HG03196 (cell line): ENCODE measurements around the gene COX4I2.

ENCODE experiments used
- ATAC-seq: cut with Tn5 transposase; IDR thresholded peaks from one replicate; pipeline ENCODE4 v1.9.1; 2021; ENCODE audit not compliant: unreplicated experiment

The COX4I2 gene

DNA sequence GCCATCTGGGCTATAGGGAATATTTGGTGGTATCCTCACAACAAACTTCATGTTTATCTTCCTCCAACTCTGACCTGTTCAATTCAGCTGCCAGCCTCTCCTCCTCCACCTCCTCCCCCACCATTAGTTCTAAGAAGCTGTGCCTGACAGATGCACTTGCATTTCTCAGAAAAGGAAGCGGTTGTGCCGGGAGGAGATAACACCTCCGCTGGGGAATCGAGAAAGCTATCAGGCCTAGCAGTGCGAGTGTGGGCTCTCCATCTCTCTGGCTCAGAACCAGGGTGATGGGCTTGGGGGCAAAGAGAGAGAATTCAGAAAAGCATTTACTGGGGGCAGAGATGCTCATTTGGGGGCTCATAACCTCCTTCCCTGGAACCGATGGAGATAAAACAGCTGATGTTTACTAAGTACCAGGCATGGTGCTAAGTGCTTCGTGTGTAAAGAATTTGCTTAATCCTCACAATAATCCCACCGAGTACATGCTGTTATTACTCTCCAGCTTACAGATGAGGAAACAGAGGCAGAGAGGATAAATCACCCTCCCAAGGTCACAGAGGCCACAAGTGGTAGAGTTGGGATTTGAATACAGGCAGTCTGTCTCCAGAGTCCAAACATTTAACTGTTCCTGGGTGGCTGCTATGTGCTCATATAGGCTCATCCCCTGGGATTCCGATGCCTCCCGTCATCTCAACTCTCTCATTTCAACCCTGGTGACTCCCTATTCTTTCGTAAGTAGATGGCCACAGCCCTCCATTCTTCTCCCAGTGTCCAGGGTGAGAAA lies 38.3 kb downstream of the COX4I2 start:
- ATAC-seq = peak; percentile 42

GRCh38 chr20:31676609-31676989 lies 38.9 kb downstream of the COX4I2 start:
- no peak for ATAC-seq

GRCh38 chr20:31677553-31678260 lies 40.0 kb downstream of the COX4I2 start:
- ATAC-seq = no peak

DNA sequence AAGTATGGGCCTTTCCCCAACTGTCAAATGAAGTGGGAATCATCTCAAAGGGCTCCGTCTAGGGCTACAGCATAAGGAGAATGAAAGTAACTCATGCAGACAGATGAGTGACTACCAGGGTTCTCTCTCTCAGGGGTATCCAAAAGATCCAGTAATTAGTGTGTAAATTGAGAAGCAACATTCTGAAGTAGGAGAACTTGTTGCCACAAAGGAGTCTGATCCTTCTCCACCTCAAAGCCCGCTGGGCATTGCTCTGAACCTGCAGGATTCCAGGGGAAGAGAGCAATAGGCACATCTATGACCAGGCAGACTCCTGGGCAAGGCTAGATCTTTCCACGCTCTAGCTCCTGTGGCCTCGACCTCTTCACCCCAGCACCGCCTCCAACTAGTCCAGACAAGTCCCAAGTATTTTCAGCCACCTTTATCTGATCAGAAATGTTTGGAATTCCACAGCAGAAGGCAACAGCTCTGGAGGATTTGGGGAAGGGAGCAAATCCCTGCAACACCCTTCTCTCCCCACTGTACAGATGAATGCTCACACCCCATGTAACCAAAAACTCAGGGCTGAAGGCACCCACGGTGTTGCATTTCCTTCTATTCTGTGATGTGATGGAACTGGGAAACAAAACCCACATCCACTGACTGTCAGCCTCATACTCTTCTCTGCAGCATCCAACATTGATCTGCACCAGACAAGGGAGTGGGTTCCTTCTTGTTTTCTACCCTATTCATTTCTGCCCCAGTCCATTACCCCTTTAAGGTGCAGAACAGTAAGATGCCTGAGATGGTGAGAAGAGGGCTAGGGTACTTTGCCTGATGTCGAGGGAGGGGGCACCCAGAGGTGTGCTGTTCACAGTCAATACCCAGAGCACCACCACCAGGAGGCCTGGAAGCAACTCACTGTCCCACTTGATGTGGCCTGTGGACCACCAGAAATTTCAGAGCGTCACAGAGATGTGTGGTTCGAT lies 41.0 kb downstream of the COX4I2 start:
- no peak for ATAC-seq

DNA sequence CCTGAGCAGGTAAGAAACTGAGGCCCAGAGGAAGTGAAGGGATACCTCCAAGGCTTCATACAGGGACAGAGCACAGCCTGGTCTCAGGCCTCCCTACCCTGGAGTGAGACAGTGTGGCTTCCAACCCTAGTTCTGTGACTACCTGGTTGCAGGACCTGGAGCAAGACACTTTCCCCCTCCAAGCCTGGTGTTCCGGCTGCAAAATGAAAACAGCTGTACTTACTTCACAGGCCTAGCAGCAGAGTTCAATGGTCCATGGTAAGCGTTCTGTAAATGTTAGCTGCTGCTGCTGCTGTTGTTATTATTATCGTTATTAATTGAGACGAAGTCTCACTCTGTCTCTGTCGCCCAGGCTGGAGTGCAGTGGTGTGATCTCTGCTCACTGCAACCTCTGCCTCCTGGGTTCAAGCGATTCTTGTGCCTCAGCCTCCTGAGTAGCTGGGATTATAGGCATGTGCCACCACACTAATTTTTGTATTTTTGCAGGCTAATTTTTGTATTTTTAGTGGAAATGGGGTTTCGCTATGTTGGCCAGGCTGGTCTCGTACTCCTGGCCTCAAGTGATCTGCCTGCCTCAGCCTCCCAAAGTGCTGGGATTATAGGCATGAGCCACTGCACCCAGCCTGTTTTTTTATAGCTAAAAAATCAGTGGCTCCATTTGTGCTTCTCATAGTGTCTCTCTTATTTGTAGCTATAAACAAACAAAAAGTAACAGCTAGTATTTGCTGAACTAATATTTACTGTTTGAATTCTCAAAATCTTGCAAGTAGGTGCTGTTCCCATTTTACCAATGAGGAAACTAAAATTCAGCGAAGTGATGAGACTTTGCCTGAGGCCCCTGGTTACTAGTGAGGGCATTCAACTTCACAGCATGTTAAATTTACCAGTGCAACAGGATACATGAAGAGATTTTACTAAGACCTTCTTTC lies 41.9 kb downstream of the COX4I2 start:
- ATAC-seq = no peak

- ATAC-seq = no peak
Measured at GRCh38 chr20:31680286-31681127, 42.8 kb downstream of the COX4I2 start.

GRCh38 chr20:31681128-31681727 lies 43.5 kb downstream of the COX4I2 start:
- no peak for ATAC-seq

DNA sequence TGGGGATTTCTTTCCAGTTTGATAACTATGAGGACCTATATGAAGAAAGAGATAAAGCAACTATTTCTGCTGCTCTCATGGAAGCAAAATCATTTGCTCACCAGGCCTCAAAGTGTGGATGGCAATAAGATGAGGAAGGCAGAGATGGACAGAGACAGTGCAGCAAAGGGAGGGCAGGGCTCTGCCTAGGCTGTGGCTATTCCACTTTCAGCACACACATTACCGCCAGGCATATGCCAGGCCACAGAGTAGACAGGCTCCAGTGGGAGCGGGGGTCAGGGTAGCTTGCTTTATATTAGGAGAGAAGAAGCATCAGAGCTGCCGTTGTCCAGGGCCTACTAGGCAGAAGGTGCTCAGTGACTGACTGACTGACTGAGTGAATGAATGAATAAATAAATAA lies 44.1 kb downstream of the COX4I2 start:
- ATAC-seq = no peak

GRCh38 chr20:31682352-31682751 lies 44.6 kb downstream of the COX4I2 start:
- no peak for ATAC-seq

DNA sequence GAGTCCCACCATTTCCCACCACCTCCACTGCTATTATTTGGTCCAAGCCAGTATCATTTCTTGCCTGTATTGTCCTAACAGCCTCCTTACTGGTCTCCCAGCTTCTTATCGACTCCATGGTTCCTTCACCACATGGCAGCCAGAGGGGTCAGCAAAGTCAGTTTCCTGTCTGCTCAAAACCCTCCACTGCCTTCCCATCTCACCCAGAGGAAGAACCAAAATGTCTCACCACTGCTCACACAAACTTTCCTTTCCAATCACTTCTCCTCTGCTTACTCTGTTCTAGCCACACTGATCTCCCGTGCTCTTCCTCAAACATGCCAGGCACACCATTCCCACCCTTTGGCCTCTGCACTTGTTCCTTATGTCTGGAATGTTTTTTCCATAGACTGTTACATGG lies 45.2 kb downstream of the COX4I2 start:
- ATAC-seq = no peak

GRCh38 chr20:31684153-31685015 lies 46.7 kb downstream of the COX4I2 start:
- ATAC-seq = no peak

DNA sequence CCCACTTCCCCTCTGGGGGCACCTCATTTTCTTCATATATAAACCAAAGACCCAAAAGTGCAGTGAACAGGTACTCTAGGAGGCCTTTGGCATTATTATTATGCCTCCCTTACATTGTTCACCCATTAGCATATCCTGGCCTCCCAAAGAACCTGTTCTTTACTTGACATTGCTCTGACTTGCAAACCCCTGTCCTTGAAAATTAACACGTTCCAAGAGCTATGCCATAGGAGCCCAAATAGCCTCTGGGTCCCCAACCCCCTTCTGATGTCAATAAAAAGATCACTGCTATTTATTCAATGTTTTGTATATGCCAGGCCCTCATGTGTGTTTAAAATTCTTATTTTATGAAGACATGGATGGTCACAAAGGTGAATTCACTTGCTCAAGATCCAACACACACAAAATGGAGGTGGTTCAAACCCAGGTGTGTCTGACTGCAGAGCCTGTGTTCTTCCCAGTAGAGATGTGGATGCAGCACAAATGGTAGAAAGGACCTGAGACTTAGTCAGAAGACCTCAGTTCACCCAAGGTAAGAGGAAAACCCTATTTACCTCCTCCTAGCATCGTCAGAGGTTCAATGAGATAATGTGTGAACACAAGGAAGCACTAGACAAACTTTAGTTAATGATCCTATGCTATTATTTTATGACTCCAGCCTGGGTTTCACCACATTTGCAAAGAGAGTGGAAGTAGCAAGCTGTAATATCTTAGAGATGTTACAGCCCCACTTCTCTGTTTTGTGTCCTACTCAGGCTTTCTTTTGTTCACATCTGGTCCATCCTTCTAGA lies 48.3 kb downstream of the COX4I2 start:
- no peak for ATAC-seq

- no peak for ATAC-seq
Measured at GRCh38 chr20:31687777-31688176, 50.1 kb downstream of the COX4I2 start.

GRCh38 chr20:31689141-31689540 lies 51.4 kb downstream of the COX4I2 start:
- no peak for ATAC-seq

DNA sequence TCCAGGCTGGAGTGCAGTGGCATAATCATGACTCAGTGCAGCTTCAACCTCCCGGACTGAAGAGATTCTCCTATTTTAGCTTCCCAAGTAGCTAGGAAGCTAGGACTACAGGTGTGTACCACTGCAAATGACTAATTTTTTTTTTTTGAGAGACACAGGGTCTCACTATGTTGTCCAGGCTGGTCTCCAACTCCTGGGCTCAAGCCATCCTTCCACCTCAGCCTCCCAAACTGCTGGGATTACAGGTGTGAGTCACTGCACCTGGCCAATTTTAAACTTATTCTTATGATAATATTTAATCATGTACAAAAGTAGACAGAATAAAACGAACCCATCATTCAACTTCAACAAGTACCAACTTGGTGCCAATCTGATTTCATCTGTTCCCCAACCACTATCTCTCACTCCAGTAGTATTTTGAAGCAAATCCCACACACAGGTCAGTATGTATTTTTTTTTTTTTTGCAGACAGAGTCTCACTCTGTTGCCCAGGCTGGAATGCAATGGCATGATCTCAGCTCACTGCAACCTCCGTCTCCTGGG lies 52.5 kb downstream of the COX4I2 start:
- ATAC-seq = no peak

DNA sequence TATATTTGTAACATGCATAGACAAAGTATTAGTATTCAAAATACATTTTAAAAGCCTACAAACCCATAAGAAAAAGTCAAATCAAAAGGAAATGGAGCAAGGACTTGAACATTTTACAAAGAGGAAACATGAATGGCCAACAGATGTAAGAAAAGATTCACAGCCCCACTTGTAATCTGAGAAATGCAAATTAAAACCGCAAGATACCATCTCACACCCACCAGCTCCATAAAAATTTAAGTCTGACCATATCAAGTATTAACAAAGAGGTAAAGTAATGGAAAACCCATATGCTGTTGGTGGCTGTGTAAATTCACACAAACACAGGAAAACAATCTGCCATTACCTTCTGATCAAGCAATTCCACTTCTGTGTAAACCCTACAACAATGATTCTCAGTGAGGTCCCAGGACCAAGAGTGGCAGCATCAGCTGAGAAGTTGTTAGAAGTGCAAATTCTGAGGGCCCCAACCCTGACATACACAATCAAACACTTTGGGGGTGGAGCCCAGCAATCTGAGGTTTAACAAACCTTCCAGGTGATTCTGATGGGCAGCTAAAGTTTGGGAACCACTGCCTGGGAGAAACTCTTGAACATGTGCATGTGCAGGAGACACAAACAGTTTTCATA lies 54.0 kb downstream of the COX4I2 start:
- ATAC-seq = no peak

- ATAC-seq = no peak
Measured at GRCh38 chr20:31693402-31693801, 55.7 kb downstream of the COX4I2 start.
